HepG2 (cell line): ENCODE results near the gene KRTAP5-6. TPM values are rescaled to one million over a fixed set of nuclear protein-coding genes. Genes with fewer than 3 reads are reported as not detected.
A peak's percentile ranks its signal among the peaks of the same experiment; 100 is the strongest.

Experiments
- ATAC-seq: fragments of 200-7000 bp; cut with Tn5 transposase; 3 replicates; pipeline ENCODE4 v1.9.1; 2020; ENCODE audit warnings: mild to moderate bottlenecking, moderate library complexity
- BruUV-seq: library from RNA; stranded (reverse); fragments of 400-500 nt; replicated peaks from 2 replicates; lab custom pipeline; 2021; lab: Mats Ljungman, UMichigan
- CTCF ChIA-PET: fragments of 300-600 bp; formaldehyde crosslinking; extraction: SDS; loops from one replicate; lab custom pipeline; 2021; ENCODE audit warnings: low total read pairs, inconsistent platforms, low intra/inter-chr PET ratio; lab: Yijun Ruan, JAX
- POLR2A ChIA-PET: fragments of 350-600 bp; sonication (Branson Sonifier 250); formaldehyde crosslinking; loops from one replicate; lab custom pipeline; 2020; ENCODE audit warnings: antibody characterized with exemption, inconsistent platforms; lab: Yijun Ruan, JAX
- DNase-seq: peaks from one replicate; pipeline ENCODE4 v3.0.0-alpha.2; 2015; ENCODE audit warnings: low spot score
- FAIRE-seq: peaks from 3 replicates; lab custom pipeline; 2011; peaks lifted over from hg19 to GRCh38; lab: Jason Lieb, UNC
- H2AFZ ChIP-seq: one replicate; pipeline ENCODE4 v1.6.1; 2011; ENCODE audit warnings: low read length, inconsistent platforms
- H3K27ac ChIP-seq: fragments of 300-600 bp; 3 replicates; pipeline ENCODE4 v1.8.0; 2011; ENCODE audit warnings: mixed run types, mild to moderate bottlenecking, mixed read lengths, low read length, inconsistent platforms; ENCODE audit not compliant: insufficient read depth; ENCODE audit errors: extremely low read length
- H3K27me3 ChIP-seq, 2 experiments: fragments of 200-600 bp in 1 of 2; 2 replicates in 1 of 2; 3 replicates in 1 of 2; pipeline versions ENCODE4 v1.6.0 to v1.8.0; 2011; ENCODE audit warnings: low read length in 2 of 2, mild to moderate bottlenecking in 2 of 2, moderate library complexity in 2 of 2, inconsistent platforms in 1 of 2; ENCODE audit not compliant: insufficient read depth in 2 of 2, control insufficient read depth in 1 of 2
- H3K36me3 ChIP-seq, 2 experiments: fragments of 200-600 bp in 1 of 2; replicated peaks in 1 of 2; 2 replicates in 1 of 2; 3 replicates in 1 of 2; pipeline versions ENCODE4 v1.5.1 to v1.8.0; 2011; ENCODE audit warnings: low read length in 2 of 2, inconsistent platforms in 1 of 2; ENCODE audit not compliant: insufficient read depth in 2 of 2, control insufficient read depth in 1 of 2
- H3K4me1 ChIP-seq: 2 replicates; pipeline ENCODE4 v1.5.1; 2012; ENCODE audit warnings: low read length, inconsistent platforms; ENCODE audit not compliant: insufficient read depth
- H3K4me2 ChIP-seq: 2 replicates; pipeline ENCODE4 v1.6.0; 2011; ENCODE audit warnings: low read depth, low read length, inconsistent platforms
- H3K4me3 ChIP-seq, 3 experiments: fragments of 200-600 bp in 1 of 3; sonication (generic), shearing (Covaris generic) in 1 of 3; replicated peaks in 1 of 3; 2 replicates each; pipeline ENCODE4 v1.5.1; 2011 to 2016; ENCODE audit warnings: low read length in 3 of 3, inconsistent platforms in 2 of 3, low read depth in 2 of 3, mild to moderate bottlenecking in 2 of 3, control low read depth in 1 of 3, mixed read lengths in 1 of 3; ENCODE audit not compliant: insufficient read depth in 1 of 3
- H3K79me2 ChIP-seq: one replicate; pipeline ENCODE4 v1.6.1; 2011; ENCODE audit warnings: low read length, inconsistent platforms; ENCODE audit not compliant: insufficient read depth
- H3K9ac ChIP-seq: 2 replicates; pipeline ENCODE4 v1.6.0; 2011; ENCODE audit warnings: mild to moderate bottlenecking, low read depth, low read length, inconsistent platforms; ENCODE audit not compliant: insufficient read depth
- H3K9me3 ChIP-seq: 2 replicates; pipeline ENCODE4 v1.5.1; 2012; ENCODE audit warnings: mild to moderate bottlenecking, low read length
- H4K20me1 ChIP-seq: 2 replicates; pipeline ENCODE4 v1.6.0; 2011; ENCODE audit warnings: inconsistent platforms, mild to moderate bottlenecking, low read length, moderate library complexity; ENCODE audit not compliant: insufficient read depth
- AGO2 ChIP-seq: fragments of 200-400 bp; formaldehyde crosslinking; optimal IDR thresholded peaks from 2 replicates; pipeline ENCODE3; 2017; ENCODE audit warnings: mild to moderate bottlenecking, low read depth, low read length, moderate library complexity
- BRD4 ChIP-seq: sonication (generic); formaldehyde crosslinking; IDR thresholded peaks from 2 replicates; pipeline ENCODE4 v1.4.0; 2020; ENCODE audit warnings: missing genetic modification reagents
- CHCHD3 ChIP-seq: sonication (generic); formaldehyde crosslinking; IDR thresholded peaks from 2 replicates; pipeline ENCODE4 v1.8.0; 2022; ENCODE audit warnings: mild to moderate bottlenecking, missing genetic modification reagents, moderate library complexity
- CTCF ChIP-seq: sonication (generic); formaldehyde crosslinking; IDR thresholded peaks from 2 replicates; pipeline ENCODE4 v1.5.0; 2020; ENCODE audit warnings: mild to moderate bottlenecking, missing genetic modification reagents, moderate library complexity
- ELF4 ChIP-seq: sonication (generic); formaldehyde crosslinking; IDR thresholded peaks from 2 replicates; pipeline ENCODE4 v1.5.0; 2020; ENCODE audit warnings: missing genetic modification reagents, mild to moderate bottlenecking, moderate library complexity, borderline replicate concordance
- FOXM1 ChIP-seq: sonication (generic); formaldehyde crosslinking; IDR thresholded peaks from 2 replicates; pipeline ENCODE4 v1.5.0; 2020; ENCODE audit warnings: missing genetic modification reagents
- FOXO1 ChIP-seq: sonication (generic); formaldehyde crosslinking; IDR thresholded peaks from 2 replicates; pipeline ENCODE4 v1.4.0; 2020; ENCODE audit warnings: missing genetic modification reagents
- GMEB1 ChIP-seq: sonication (generic); formaldehyde crosslinking; IDR thresholded peaks from 2 replicates; pipeline ENCODE4 v1.5.1; 2020; ENCODE audit warnings: missing genetic modification reagents, mild to moderate bottlenecking, borderline replicate concordance
- KLF11 ChIP-seq: IDR thresholded peaks from 2 replicates; pipeline ENCODE4 v1.6.1; 2016; ENCODE audit warnings: missing compliant biosample characterization
- LCORL ChIP-seq, 2 experiments: fragments of 450-650 bp in 1 of 2; sonication (generic) in 1 of 2; formaldehyde crosslinking in 1 of 2; IDR thresholded peaks; 2 replicates each; pipeline versions ENCODE4 v1.5.0 to v1.6.1; 2017 to 2020; ENCODE audit warnings: antibody characterized with exemption in 1 of 2, missing genetic modification reagents in 1 of 2
- MZF1 ChIP-seq: sonication (generic); formaldehyde crosslinking; IDR thresholded peaks from 2 replicates; pipeline ENCODE4 v1.8.1; 2023; ENCODE audit warnings: mild to moderate bottlenecking, missing genetic modification reagents, borderline replicate concordance
- NR2F6 ChIP-seq, 2 experiments: IDR thresholded peaks; 2 replicates each; pipeline ENCODE4 v1.6.1; 2016; ENCODE audit warnings: antibody characterized with exemption in 1 of 2, mild to moderate bottlenecking in 1 of 2
- RARG ChIP-seq: sonication (generic); formaldehyde crosslinking; IDR thresholded peaks from 2 replicates; pipeline ENCODE4 v1.4.0; 2020; ENCODE audit warnings: low read depth, mild to moderate bottlenecking, missing genetic modification reagents
- SMC3 ChIP-seq: IDR thresholded peaks from 2 replicates; pipeline ENCODE4 v1.6.1; 2011; ENCODE audit warnings: low read length, improper control_type of control experiment
- ZFP62 ChIP-seq: sonication (generic); formaldehyde crosslinking; IDR thresholded peaks from 2 replicates; pipeline ENCODE4 v1.4.0; 2020; ENCODE audit warnings: missing genetic modification reagents
- ZMAT5 ChIP-seq: sonication (generic); formaldehyde crosslinking; IDR thresholded peaks from 2 replicates; pipeline ENCODE4 v1.5.0; 2020; ENCODE audit warnings: mild to moderate bottlenecking, low read depth, missing genetic modification reagents, borderline replicate concordance
- ZNF124 ChIP-seq: sonication (generic); formaldehyde crosslinking; IDR thresholded peaks from 2 replicates; pipeline ENCODE4 v1.4.0; 2020; ENCODE audit warnings: missing genetic modification reagents
- ZNF580 ChIP-seq: IDR thresholded peaks from 2 replicates; pipeline ENCODE4 v1.6.1; 2016; ENCODE audit warnings: low read depth, borderline replicate concordance
- ZNF773 ChIP-seq: sonication (generic); formaldehyde crosslinking; IDR thresholded peaks from 2 replicates; pipeline ENCODE4 v1.4.0; 2020; ENCODE audit warnings: missing genetic modification reagents, borderline replicate concordance
- WGBS: methylation state at CpG from one replicate; pipeline ENCODE4 v1.1.6; 2017; ENCODE audit warnings: low lambda C conversion rate; 5-methylcytosine and 5-hydroxymethylcytosine counted together
- in situ Hi-C: cut with HindIII; loops from 2 replicates; pipeline ENCODE4 v1.10.0; 2017; ENCODE audit warnings: low pct_unique_long_range_greater_than_20kb; ENCODE audit not compliant: extremely low pct_ligation_motif_present
- intact Hi-C: fragments of 100-400 bp; cut with micrococcal nuclease; formaldehyde crosslinking; loops from one replicate; pipeline ENCODE4 v1.10.0; 2022; ENCODE audit not compliant: unreplicated experiment
- polyA plus RNA-seq, 8 experiments: library from polyadenylated mRNA; depleted of rRNA in 3 of 8; stranded (reverse) in 7 of 8; unstranded in 1 of 8; fragments of >200 nt; fragmentation: Illumina TruSeq in 4 of 8; extraction: Trizol in 4 of 8; gene quantifications; 2 replicates each; pipeline versions ENCODE4 v1.2.1 to v1.2.3, GENCODE V29; 2011 to 2016; ENCODE audit warnings: low read depth in 4 of 8, missing spikeins in 1 of 8, mixed read lengths in 1 of 8; ENCODE audit not compliant: insufficient read depth in 1 of 8
- total RNA-seq, 5 experiments: library from RNA; depleted of rRNA; stranded (reverse); fragments of >200 nt; fragmentation: Illumina TruSeq; extraction: Trizol; gene quantifications; 2 replicates each; pipeline ENCODE4 v1.2.3, GENCODE V29; 2016; ENCODE audit warnings: low read depth in 1 of 5

KRTAP5-6 gene
- total and polyA plus RNA-seq, 2 of the 13 experiments (the other 11 are each of a cell fraction or from before 2014, with no cell fraction given) = not detected

- H3K4me1 ChIP-seq = peaks cover 73% of the 10 kb centered on the region
- H3K4me3 ChIP-seq = no peak overlapping the region; a peak in 1 of 6 replicates
- no peaks in the 10 kb centered on the region for H4K20me1 ChIP-seq
- H3K4me2 ChIP-seq = peak overlapping the region; percentile 14; the same call in 1 of the 2 replicates
- intact Hi-C loops = loop anchor here (1.0 to 5.0 kb wide), 3 partner anchors 40 to 499 kb away; no protein-coding TSS in a partner anchor
- in situ Hi-C loops = no loop called here
- ChIA-PET CTCF (interaction anchor here (0.6 to 4.9 kb wide), 9 partner anchors 38 to 503 kb away, joined by 3 to 37 read pairs (median 10); no protein-coding TSS in a partner anchor), POLR2A (interaction anchor here (0.7 to 3.7 kb wide), 12 partner anchors 13 to 499 kb away, joined by 3 to 122 read pairs (median 6); partner anchors contain the start of gene IFITM10)
- H3K36me3 ChIP-seq = no peaks in the 10 kb centered on the region
- H3K27me3 ChIP-seq = peaks cover 0 to 7% of the 10 kb centered on the region in 2 experiments; a peak in 2 of 5 replicates
- ATAC-seq = peak; percentile 85
- no TSS peak for BruUV-seq
- no peak overlapping the region for H2AFZ ChIP-seq
- H3K9me3 ChIP-seq = no peaks in the 10 kb centered on the region
- H3K27ac ChIP-seq = peak overlapping the region; percentile 44
- WGBS = 14% methylated on average over 18 of the region's 34 CpGs
- H3K79me2 ChIP-seq = no peaks in the 10 kb centered on the region
- peak; percentile 35 for DNase-seq
- peak overlapping the region; percentile 50 for H3K9ac ChIP-seq
- FAIRE-seq = no peak
- TF ChIP-seq ZMAT5 = no peak
- 0 out of 2 replicates have a peak, but pooled peaks have one; percentile 61 for TF ChIP-seq ZNF124 (CRISPR knock-in tag)
- TF ChIP-seq NR2F6 (IDR thresholded peaks at IDR 0.05) = no peak
- TF ChIP-seq NR2F6 (CRISPR knock-in tag; IDR thresholded peaks at IDR 0.05) = peak; percentile 8; the same call in 1 of the 2 replicates
- TF ChIP-seq AGO2 = no peak
- no peak for TF ChIP-seq LCORL (IDR thresholded peaks at IDR 0.05)
- peak; percentile 49; the same call in 1 of the 2 replicates for TF ChIP-seq LCORL (CRISPR knock-in tag; IDR thresholded peaks at IDR 0.05)
- TF ChIP-seq ZFP62 = no peak
- 0 out of 2 replicates have a peak, but pooled peaks have one; percentile 28 for TF ChIP-seq GMEB1
- TF ChIP-seq RARG (CRISPR knock-in tag) = no peak
- peak; percentile 79; the same call in 1 of the 2 replicates for TF ChIP-seq BRD4 (CRISPR knock-in tag)
- no peak for TF ChIP-seq ZNF773
- no peak; the same call in 1 of the 2 replicates for TF ChIP-seq FOXO1
- no peak for TF ChIP-seq CHCHD3 (CRISPR knock-in tag)
- TF ChIP-seq CTCF (CRISPR knock-in tag) = peak; percentile 96
- peak; percentile 80 for TF ChIP-seq SMC3
- TF ChIP-seq ZNF580 (CRISPR knock-in tag) = peak; percentile 52; the same call in 1 of the 2 replicates
- 0 out of 2 replicates have a peak, but pooled peaks have one; percentile 46 for TF ChIP-seq MZF1 (CRISPR knock-in tag)
- peak; percentile 83 for TF ChIP-seq KLF11 (CRISPR knock-in tag)
- no peak for TF ChIP-seq ELF4 (CRISPR knock-in tag)
- TF ChIP-seq FOXM1 = no peak
Observed at GRCh38 chr11:1652771-1653540, 44.0 kb upstream of the KRTAP5-6 start.
